ENCODE results near the gene RSF1.

The RSF1 gene

GRCh38 chr11:77619576-77620198 lies 200.8 kb downstream of the RSF1 start:
- DNase-seq (ENCODE audit: low spot score): peak; percentile 4

DNA sequence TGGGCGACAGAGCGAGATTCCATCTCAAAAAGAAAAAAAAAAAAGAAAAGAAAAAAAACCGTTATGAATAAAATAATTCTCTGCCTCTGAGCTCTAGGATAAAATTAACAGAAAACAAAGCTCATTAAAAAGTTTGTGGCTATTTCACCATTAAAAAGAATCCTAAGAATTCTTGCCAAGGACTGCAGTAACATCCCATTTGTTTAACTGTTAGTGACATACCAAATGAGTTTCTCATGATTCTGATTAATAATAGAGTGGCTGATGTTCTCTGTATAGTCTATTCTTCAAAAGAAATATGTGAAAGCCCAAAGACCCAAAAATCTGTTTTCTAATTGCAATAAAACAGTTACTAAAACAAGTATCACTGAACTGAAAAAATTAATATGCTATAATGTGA lies 202.6 kb downstream of the RSF1 start:
- no peak for DNase-seq (ENCODE audit: low spot score)

DNA sequence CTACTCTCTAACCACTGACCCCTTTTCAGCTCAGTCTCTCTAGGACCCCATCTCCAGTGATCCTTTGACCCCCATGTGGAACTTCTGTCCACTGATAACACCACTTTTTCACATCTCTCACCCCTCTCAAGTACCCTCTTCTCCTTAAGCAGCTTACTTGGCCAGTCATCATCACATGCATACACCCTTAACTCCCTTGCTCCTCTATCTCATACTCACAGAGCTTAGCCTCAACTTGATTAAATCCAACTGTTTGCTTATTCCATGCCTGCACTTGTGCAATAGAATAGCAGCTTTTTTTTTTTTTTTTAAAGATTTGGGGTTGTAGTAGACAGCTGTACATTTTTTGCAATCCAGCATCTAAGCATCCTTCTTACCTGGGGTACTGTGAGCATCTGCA lies 208.6 kb downstream of the RSF1 start:
- no peak for DNase-seq (ENCODE audit: low spot score)
